Measurements from ENCODE around the gene AMFR.

The AMFR gene

DNA sequence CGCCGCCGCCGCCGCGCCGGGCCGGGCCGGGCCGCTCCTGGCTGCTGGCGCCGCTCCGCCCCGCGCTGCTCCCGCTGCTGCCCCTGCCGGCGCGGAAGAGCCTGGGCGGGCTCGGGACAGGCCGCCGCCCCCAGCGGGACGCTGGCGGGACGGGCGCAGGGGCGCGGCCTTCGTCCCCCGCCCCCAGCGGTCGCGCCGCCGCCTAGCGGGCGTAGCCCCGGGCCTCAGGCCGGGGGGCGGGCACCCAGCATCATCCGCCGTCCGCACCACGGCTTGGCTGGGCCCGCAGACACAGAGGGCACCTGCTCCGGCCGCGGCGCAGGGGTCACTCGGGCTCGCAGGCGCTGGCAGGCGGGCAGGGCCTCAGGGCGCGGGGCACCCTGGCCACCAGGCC lies at the start of gene AMFR:
TSS of gene AMFR (minus strand) at position 107 of the 394 bp plus-strand sequence. CDS start 218 bp downstream, outside the sequence.
- DNase-seq (ENCODE audit: low spot score): peak; percentile 60

DNA sequence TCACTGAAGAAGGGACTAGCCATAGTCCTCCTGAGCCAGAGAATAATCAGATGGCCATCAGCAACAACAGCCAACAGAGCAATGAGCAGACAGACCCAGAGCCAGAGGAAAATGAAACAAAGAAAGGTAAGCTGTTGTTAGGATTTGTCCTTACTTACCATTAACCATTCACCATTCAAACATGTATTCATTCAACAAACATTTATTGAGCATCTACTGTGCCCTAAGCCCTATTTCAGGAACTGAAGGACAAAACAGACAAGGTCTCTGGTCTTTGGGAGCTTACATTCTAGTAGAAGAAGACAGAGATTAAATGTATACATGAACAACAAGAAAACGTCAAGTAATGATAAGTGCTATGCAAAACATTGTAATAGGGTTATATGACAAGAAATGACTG lies 45.3 kb upstream of the AMFR start:
- DNase-seq (ENCODE audit: low spot score): no peak

DNA sequence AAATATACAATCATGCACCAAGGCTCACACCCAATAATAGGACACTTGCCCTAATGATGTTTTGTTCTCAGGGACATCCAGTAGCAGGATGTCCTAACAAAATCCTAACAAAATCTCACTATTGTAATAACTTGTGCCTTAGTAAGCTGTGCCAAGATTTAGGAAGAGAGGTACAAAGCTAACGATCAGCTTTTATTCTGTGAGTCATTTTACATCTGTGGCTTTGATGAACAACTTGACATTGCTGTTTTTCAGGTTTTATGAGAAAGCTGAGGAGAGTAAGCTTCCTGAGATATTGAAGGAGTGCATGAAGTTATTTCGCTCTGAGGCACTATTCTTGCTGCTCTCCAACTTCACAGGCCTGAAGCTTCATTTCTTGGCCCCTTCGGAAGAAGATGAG lies 44.9 kb upstream of the AMFR start:
- DNase-seq (ENCODE audit: low spot score): no peak

GRCh38 chr16:56469748-56470147 lies 44.4 kb upstream of the AMFR start:
- DNase-seq (ENCODE audit: low spot score): no peak

GRCh38 chr16:56468800-56469199 lies 43.5 kb upstream of the AMFR start:
- no peak for DNase-seq (ENCODE audit: low spot score)

GRCh38 chr16:56466344-56466743 lies 41.0 kb upstream of the AMFR start:
- DNase-seq (ENCODE audit: low spot score): no peak

- no peak for DNase-seq (ENCODE audit: low spot score)
Observed at GRCh38 chr16:56463153-56463552, 37.8 kb upstream of the AMFR start.

- no peak for DNase-seq (ENCODE audit: low spot score)
Observed at GRCh38 chr16:56462064-56462796, 36.9 kb upstream of the AMFR start.

DNA sequence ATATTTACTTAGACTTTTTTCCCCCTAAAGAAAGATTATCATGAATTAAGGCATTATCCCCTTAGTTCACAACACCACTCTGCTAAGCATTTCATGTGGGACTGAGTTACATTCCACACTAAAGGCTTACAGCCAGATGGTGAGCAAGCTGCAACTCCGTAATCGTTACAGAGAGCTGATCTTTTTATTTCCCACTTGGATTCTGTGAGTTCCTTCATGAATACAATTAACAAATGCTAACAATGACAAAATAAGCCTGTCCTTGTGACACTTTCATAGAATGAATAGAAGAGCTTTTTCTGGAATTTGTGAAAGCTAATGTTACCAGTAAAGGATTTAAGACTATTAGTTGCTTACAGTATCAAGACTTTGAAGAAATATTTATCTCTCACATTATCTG lies 34.8 kb upstream of the AMFR start:
- no peak for DNase-seq (ENCODE audit: low spot score)

DNA sequence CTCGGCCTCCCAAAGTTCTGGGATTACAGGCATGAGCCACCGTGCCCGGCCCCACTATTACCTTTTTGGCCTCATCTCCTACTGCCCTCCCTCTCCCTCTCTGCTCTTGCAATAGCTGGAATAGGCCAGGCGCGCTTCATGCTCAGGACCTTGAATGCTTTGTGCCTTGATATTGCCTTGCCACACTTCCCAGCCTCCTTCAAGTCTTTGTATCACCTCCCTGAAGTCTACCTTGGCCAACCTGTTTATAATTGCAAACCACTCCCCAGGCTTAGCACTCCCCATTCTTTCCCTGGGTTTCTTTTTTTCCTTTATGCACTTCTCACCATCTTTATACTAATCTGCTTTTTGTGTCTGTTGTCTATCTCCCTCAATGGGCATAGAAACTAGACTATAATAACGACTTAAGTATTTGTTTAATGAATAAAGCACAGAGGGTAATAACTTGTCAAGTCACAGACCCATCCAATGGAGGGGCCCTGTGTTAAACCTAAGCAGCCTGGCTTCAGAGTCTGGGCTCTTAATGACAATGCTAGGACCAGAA lies 32.7 kb upstream of the AMFR start:
- no peak for DNase-seq (ENCODE audit: low spot score)

DNA sequence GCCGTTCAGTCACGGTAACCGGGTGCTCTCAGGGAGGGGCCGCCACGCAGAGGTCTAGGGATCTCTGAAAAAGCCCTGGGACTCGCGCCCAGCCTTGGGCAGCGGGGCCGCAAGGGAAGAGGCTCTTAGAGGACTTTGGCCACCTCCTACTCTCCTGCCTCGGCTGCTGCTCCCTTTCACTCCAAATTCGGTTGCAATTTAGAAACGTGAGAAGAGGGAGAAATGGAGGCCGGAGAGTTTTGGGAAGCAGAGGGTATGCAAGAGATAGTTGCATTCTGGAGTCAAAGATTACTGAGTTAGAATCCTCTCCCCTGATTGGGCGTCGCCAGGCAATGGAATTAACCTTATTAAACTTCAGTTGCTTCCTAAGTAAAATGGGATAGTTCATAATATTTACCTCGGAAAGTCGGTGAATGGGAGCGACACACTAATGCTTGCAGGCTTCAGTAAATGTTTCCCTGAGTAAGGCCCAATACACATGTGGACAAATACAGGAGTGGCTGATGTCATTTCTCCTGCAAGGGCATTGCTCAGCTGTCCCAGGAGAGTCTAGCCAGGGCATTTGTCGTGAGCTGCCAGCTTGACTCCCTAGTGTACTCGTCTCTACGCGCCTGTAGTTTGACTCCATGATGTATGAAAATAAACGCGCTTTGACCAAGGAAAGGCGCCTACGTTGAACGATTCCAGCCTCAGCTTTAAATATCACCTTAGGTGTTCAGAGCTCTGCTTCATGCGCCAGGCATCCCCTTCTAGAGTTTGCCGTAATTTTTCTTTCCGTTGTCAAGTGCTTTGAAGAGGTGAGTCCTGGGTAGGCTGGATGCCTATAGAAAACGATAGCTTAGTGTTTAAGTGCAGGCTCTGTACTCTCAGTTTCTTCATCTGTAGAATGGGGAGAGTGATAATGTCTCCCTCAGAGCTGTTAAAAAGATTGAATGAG lies 26.7 kb upstream of the AMFR start:
- no peak for DNase-seq (ENCODE audit: low spot score)

DNA sequence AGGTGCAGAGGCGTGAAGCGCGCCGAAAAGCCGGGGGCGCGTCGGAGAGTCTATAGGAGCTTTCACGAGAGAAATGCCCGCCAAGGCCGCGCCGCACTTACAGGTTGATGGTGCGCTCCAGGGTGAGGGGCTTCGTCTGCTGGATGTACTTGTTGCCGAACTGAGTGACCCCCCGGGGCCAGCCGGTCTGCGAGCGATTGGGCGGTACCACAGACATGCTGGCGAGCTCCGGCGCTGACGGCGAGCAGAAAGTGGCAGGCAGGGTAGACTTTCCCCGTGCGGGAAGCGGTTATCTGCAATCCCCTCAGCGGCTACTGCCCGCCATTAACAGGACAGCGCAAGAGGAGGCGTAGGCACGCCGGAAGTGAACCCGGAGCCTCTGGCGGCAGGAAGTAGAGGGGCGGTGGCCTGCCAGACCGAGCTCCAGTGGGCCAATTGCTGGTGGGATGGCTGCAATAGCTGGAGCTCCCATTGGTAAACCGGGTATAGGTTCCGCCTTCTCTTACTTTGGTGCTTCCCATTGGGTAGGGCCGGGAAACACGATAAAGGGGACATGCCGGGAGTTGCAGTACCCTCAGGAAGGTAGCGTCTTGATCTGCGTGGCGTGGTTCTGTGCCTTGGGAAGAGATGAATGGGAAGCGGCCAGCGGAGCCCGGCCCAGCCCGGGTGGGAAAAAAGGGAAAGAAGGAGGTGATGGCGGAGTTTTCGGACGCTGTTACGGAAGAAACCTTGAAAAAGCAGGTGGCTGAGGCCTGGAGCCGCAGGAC lies 25.8 kb upstream of the AMFR start, which contains the start of the genes NUDT21 and OGFOD1:
TSS of gene NUDT21 (minus strand) at position 347 of the 767 bp plus-strand sequence. CDS start at position 217, 130 bp downstream.
TSS of gene OGFOD1 (plus strand) at position 569 of the 767 bp plus-strand sequence. CDS start at position 628, 59 bp downstream.
- peak; percentile 96 for DNase-seq (ENCODE audit: low spot score)

DNA sequence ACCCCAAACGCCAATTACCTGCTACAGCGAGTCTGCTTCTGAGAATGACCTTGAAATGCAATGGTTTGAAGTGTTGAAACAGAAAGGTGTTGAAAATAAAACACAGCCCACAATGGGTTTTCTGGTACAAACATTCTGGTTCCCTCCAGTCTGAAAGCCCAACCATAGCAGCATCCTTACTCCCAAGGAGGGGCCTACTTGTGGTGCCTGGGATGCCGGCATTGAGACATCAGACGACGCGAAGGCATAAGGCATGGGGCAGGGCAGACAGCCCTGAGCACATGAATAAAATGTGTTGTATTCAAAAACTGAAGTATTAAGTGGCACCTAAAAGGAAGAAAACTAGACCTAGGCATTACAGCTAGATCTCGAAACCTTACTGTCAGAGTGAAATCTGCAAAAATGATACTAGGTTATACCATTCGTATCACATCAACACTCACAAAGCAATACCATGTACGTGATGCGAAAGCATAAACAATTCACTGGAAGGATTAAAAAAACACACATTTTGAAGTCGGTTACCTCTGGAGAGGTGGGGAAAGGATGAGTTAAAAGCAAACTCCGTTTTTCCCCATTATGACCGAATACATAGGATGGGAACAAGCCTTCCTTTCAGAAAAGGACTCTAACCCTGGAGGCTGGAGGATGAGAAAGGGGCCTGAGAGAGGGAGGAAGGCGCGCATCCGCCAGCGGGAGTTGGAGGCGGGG lies 25.1 kb upstream of the AMFR start:
- DNase-seq (ENCODE audit: low spot score): no peak

DNA sequence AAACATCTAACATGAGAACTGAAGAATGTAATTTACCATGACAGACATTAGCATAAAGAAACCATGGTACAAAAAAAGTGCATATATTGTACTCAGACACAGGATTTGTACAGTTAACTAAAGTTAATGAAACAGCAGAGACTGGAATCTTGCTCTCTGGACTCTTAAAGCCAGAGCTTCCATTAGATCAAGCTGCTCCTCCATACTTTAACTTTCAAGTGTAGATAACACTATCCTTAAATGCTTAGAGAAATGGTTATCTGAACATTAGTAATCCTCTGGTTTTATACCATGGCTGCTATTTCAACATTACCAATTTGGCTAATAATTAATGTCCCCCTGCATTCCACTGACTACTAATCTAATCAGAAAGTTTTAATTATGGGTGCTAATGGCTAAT lies 22.7 kb upstream of the AMFR start:
- no peak for DNase-seq (ENCODE audit: low spot score)

GRCh38 chr16:56447286-56447685 lies 21.9 kb upstream of the AMFR start:
- no peak for DNase-seq (ENCODE audit: low spot score)

DNA sequence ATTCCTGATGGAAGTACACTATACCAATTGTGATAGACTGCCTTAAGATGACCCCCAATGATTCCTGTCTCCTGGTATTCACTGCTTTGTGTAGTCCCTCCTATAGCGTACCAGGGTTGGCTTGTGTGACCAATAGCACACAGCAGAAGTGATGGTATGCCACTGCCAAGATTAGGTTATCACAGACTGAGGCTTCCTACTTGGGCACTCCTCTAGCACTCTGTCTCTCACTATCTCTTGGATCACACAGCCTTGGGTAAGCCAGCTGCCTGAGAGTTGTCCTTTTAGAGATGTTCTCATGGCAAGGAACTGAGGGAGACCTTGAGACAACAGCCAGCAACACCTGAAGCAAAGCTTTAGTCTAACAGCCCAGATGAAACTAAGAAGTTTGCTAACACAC lies 12.7 kb upstream of the AMFR start:
- no peak for DNase-seq (ENCODE audit: low spot score)

- no peak for DNase-seq (ENCODE audit: low spot score)
Observed at GRCh38 chr16:56436258-56436657, 10.9 kb upstream of the AMFR start.

DNA sequence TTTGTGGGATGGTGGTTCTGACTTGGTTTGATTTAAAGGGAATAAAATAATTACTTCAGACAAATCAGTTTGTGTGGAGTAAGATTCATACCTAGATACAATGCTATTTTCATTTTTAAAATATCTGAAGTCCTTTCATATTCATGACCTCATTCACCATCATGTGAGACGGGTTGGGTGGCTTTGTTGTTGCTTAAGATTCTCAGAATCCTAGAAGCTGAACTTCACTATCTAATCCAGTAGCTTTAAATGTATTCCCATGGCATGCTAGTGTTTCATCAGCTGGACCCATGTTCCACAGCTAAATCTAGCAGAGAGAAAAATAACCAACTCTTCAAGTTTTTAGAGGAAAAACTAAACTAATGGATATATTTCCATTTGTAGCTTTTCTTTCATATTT lies 2.7 kb upstream of the AMFR start:
- no peak for DNase-seq (ENCODE audit: low spot score)

DNA sequence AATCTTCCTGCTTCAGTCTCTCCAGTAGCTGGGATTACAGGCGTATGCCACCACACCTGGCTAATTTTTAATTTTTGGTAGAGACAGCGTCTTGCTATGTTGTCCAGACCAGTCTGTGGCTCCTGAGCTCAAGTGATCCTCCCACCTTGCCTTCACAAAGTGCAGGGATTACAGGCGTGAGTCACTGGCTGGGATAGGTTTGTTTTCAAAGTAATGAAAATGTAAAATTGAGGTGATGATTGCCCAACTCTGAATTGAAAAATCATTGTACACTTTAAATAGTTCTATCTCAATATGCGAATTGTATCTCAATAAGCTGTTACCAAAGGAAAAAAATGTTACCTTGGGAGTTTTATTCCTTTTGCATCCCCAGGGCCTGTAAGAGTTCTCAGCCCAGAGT lies 1.2 kb upstream of the AMFR start:
- DNase-seq (ENCODE audit: low spot score): no peak

GRCh38 chr16:56424791-56425438 lies 430 bp downstream of the AMFR start:
- DNase-seq (ENCODE audit: low spot score): no peak

- DNase-seq (ENCODE audit: low spot score): no peak
Observed at GRCh38 chr16:56424404-56424764, 961 bp downstream of the AMFR start.
